Gastrocnemius medialis (tissue), 4 donors: ENCODE data around the gene HMCES.

ENCODE experiments used
- POLR2A ChIP-seq, 2 donors: fragments of 450-650 bp; IDR thresholded peaks; one replicate each; pipeline ENCODE4 v1.6.1; 2017; ENCODE audit warnings: antibody characterized with exemption in 2 of 2, mild to moderate bottlenecking in 2 of 2, moderate library complexity in 2 of 2
- TF ChIP-seq, protein P1 (sequence below), 5 experiments: fragments of 450-650 bp in 3 of 5; fragments of 200-600 bp in 2 of 5; sonication (generic) in 2 of 5; IDR thresholded peaks in 4 of 5; conservative IDR thresholded peaks in 1 of 5; 1 replicate in 4 of 5; 2 replicates in 1 of 5; pipeline ENCODE4 v1.5.1; 2016 to 2019; ENCODE audit warnings: antibody characterized with exemption in 5 of 5, mild to moderate bottlenecking in 3 of 5, moderate library complexity in 3 of 5

DNA sequence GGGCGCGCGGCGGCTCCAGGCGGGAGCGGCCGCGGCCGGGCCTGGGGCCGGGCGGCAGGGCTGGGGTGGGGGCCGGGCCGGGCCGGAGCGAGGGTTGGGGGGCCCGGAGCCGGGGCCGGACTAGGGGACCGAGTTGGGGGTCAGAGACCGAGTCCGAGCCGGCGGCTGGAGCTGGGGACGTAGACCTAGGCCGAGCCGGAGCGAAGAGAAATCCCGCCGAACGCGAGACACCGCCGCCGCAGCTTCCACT, 37.3 kb downstream of the HMCES start:
- TF ChIP-seq, protein P1, sequence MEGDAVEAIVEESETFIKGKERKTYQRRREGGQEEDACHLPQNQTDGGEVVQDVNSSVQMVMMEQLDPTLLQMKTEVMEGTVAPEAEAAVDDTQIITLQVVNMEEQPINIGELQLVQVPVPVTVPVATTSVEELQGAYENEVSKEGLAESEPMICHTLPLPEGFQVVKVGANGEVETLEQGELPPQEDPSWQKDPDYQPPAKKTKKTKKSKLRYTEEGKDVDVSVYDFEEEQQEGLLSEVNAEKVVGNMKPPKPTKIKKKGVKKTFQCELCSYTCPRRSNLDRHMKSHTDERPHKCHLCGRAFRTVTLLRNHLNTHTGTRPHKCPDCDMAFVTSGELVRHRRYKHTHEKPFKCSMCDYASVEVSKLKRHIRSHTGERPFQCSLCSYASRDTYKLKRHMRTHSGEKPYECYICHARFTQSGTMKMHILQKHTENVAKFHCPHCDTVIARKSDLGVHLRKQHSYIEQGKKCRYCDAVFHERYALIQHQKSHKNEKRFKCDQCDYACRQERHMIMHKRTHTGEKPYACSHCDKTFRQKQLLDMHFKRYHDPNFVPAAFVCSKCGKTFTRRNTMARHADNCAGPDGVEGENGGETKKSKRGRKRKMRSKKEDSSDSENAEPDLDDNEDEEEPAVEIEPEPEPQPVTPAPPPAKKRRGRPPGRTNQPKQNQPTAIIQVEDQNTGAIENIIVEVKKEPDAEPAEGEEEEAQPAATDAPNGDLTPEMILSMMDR (IDR thresholded peaks at IDR 0.05 in 4 of 5, conservative IDR thresholded peaks at IDR 0.05 in 1 of 5), result no peak
- TF ChIP-seq POLR2A (IDR thresholded peaks at IDR 0.05), result no peak
